Mesendoderm (in vitro differentiated cells): ENCODE measurements around the gene C5orf63.

ENCODE experiments used
- DNase-seq: peaks from one replicate; pipeline ENCODE4 v3.0.0; 2013
- H2AK5ac ChIP-seq: 2 replicates; pipeline ENCODE4 v1.6.1; 2013; ENCODE audit warnings: low read length, inconsistent platforms
- H2BK120ac ChIP-seq: 2 replicates; pipeline ENCODE4 v1.6.1; 2013; ENCODE audit warnings: low read depth, mild to moderate bottlenecking, low read length, moderate library complexity, mixed read lengths
- H2BK15ac ChIP-seq: replicated peaks from 2 replicates; pipeline ENCODE4 v1.6.1; 2013; ENCODE audit warnings: low read depth, mild to moderate bottlenecking, moderate library complexity
- H2BK5ac ChIP-seq: 2 replicates; pipeline ENCODE4 v1.6.1; 2013; ENCODE audit warnings: low read length, inconsistent platforms
- H3K18ac ChIP-seq: 2 replicates; pipeline ENCODE4 v1.6.1; 2013; ENCODE audit warnings: mild to moderate bottlenecking, low read length, mixed read lengths
- H3K23ac ChIP-seq: one replicate; pipeline ENCODE4 v1.6.1; 2013; ENCODE audit warnings: low read length
- H3K27ac ChIP-seq: 2 replicates; pipeline ENCODE4 v1.5.1; 2013; ENCODE audit warnings: low read depth, mild to moderate bottlenecking, inconsistent platforms, low read length, moderate library complexity
- H3K27me3 ChIP-seq: 2 replicates; pipeline ENCODE4 v1.6.1; 2013; ENCODE audit warnings: low read length, control low read depth, mild to moderate bottlenecking, inconsistent platforms; ENCODE audit not compliant: insufficient read depth, poor library complexity
- H3K36me3 ChIP-seq: 2 replicates; pipeline ENCODE4 v1.6.1; 2013; ENCODE audit warnings: low read length, inconsistent platforms; ENCODE audit not compliant: control insufficient read depth, insufficient read depth
- H3K4ac ChIP-seq: one replicate; pipeline ENCODE4 v1.6.1; 2013; ENCODE audit warnings: low read depth, mild to moderate bottlenecking, low read length, moderate library complexity
- H3K4me1 ChIP-seq: 2 replicates; pipeline ENCODE4 v1.6.1; 2013; ENCODE audit warnings: low read depth, low read length, inconsistent platforms; ENCODE audit not compliant: control insufficient read depth
- H3K4me2 ChIP-seq: 2 replicates; pipeline ENCODE4 v1.6.1; 2013; ENCODE audit warnings: low read length
- H3K4me3 ChIP-seq: 2 replicates; pipeline ENCODE4 v1.5.1; 2013; ENCODE audit warnings: mild to moderate bottlenecking, low read length
- H3K56ac ChIP-seq: one replicate; pipeline ENCODE4 v1.6.1; 2013; ENCODE audit warnings: low read length
- H3K79me1 ChIP-seq: 2 replicates; pipeline ENCODE4 v1.6.1; 2013; ENCODE audit warnings: low read length, inconsistent platforms
- H3K79me2 ChIP-seq: 2 replicates; pipeline ENCODE4 v1.6.1; 2013; ENCODE audit warnings: mild to moderate bottlenecking, low read length; ENCODE audit not compliant: control insufficient read depth, insufficient read depth
- H3K9ac ChIP-seq: 2 replicates; pipeline ENCODE4 v1.6.1; 2013; ENCODE audit warnings: low read length, inconsistent platforms
- H4K5ac ChIP-seq: one replicate; pipeline ENCODE4 v1.6.1; 2013; ENCODE audit warnings: low read length
- H4K8ac ChIP-seq: one replicate; pipeline ENCODE4 v1.6.1; 2013; ENCODE audit warnings: low read depth, mild to moderate bottlenecking, control low read depth, low read length, moderate library complexity
- WGBS: extraction: QIAGEN DNeasy Blood & Tissue Kit; methylation state at CpG from one replicate; pipeline ENCODE4 v1.1.7; 2013; ENCODE audit warnings: low lambda C conversion rate, missing lambda C conversion rate; ENCODE audit not compliant: insufficient coverage; ENCODE audit errors: extremely low coverage; 5-methylcytosine and 5-hydroxymethylcytosine counted together

C5orf63 gene

DNA sequence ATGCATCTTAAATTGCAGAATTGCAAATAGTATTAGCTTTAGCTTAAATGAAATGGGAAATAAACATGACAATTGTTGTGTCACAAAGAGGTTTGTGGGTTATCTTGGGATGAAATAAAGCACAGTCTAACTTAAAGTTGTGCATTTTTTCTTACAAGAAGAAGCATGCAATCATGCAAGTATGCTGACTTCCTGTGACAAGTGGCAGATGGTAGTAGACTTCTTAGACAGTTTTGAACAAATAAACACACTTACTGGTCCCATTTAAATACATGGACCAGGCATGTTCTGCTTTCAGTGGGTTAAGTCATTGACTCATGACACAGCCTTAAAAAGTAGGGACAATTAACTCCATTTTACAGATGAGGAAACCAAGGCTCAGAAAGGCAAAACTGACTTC, 15.9 kb upstream of the C5orf63 start:
- Histone ChIP-seq H3K4me1 (no peaks in the 10 kb centered on the region), H3K56ac (no peak overlapping the region), H3K27ac (no peak overlapping the region), H4K8ac (no peak overlapping the region), H2BK120ac (no peak overlapping the region), H3K27me3 (no peaks in the 10 kb centered on the region), H3K79me2 (no peaks in the 10 kb centered on the region), H3K9ac (no peak overlapping the region), H4K5ac (no peak overlapping the region), H2AK5ac (no peak overlapping the region), H3K36me3 (no peaks in the 10 kb centered on the region), H3K18ac (no peak overlapping the region), H3K23ac (no peak overlapping the region), H3K4me2 (no peak overlapping the region), H2BK15ac (no peak overlapping the region), H3K79me1 (no peaks in the 10 kb centered on the region), H2BK5ac (no peak overlapping the region), H3K4ac (no peak overlapping the region), H3K4me3 (no peak overlapping the region)
- no peak for DNase-seq

DNA sequence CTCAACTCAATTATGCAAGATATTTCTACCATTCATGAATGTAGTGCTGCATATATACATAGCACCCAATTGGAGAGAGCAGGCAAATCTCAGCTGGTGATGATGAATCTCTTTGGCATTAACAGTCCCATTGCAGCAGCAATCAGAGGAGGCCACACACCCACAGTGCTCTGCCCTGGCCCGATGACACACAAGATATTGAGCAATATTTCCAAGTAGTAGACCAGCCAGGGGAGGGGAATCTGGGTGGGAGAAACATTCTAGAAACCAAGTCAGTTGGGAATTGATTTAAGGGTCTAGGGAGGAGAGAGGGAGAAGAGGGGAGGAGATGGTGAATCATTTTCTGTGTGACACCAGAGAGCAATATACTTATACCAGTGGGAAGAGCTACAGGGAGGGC, 14.9 kb upstream of the C5orf63 start:
- no peak for DNase-seq
- no CpG with 5 or more reads among the region's 1 CpG for WGBS

DNA sequence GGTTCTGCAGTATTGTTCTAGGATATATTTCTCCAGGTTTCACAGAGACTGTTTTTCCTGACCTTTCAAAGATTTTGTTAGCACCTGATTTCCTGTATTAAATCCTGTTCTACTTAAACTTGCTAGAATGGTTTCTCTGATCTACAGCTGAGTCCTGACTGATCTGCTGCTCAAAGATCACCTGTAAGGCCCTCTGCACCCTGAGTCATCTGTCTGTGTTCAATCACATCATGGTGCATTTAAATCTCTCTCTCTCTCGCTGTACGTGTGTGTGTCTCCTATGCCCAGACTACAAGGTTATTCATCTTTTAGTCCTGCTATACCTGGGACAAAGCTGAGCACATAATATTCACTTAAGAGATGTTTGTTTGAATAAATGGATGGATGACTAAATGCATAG, 13.3 kb upstream of the C5orf63 start:
- Histone ChIP-seq H3K79me2 (no peaks in the 10 kb centered on the region), H3K4ac (no peak overlapping the region), H3K4me1 (no peaks in the 10 kb centered on the region), H2AK5ac (no peak overlapping the region), H3K23ac (no peak overlapping the region), H3K4me3 (no peak overlapping the region), H3K9ac (no peak overlapping the region), H3K27ac (no peak overlapping the region), H3K79me1 (no peaks in the 10 kb centered on the region), H2BK5ac (no peak overlapping the region), H3K4me2 (no peak overlapping the region), H2BK120ac (no peak overlapping the region), H3K27me3 (no peaks in the 10 kb centered on the region), H2BK15ac (no peak overlapping the region), H3K36me3 (no peaks in the 10 kb centered on the region), H3K56ac (no peak overlapping the region), H4K5ac (no peak overlapping the region), H4K8ac (no peak overlapping the region), H3K18ac (no peak overlapping the region)
- no peak for DNase-seq
- no CpG with 5 or more reads among the region's 2 CpGs for WGBS

More for the DNA sequence above, 14.9 kb upstream of the C5orf63 start:
- H3K9ac ChIP-seq = no peak overlapping the region
- no peak overlapping the region for H3K56ac ChIP-seq
- no peak overlapping the region for H4K8ac ChIP-seq
- H3K4me3 ChIP-seq = no peak overlapping the region
- H3K4me2 ChIP-seq = no peak overlapping the region
- H3K27ac ChIP-seq = no peak overlapping the region
- no peak overlapping the region for H4K5ac ChIP-seq
- no peak overlapping the region for H3K18ac ChIP-seq
- no peaks in the 10 kb centered on the region for H3K79me1 ChIP-seq
- no peak overlapping the region for H3K4ac ChIP-seq
- no peaks in the 10 kb centered on the region for H3K79me2 ChIP-seq
- H2BK5ac ChIP-seq = no peak overlapping the region
- no peaks in the 10 kb centered on the region for H3K4me1 ChIP-seq
- no peaks in the 10 kb centered on the region for H3K36me3 ChIP-seq
- no peaks in the 10 kb centered on the region for H3K27me3 ChIP-seq
- no peak overlapping the region for H2AK5ac ChIP-seq
- H3K23ac ChIP-seq = no peak overlapping the region
- no peak overlapping the region for H2BK120ac ChIP-seq
- H2BK15ac ChIP-seq = no peak overlapping the region

DNA sequence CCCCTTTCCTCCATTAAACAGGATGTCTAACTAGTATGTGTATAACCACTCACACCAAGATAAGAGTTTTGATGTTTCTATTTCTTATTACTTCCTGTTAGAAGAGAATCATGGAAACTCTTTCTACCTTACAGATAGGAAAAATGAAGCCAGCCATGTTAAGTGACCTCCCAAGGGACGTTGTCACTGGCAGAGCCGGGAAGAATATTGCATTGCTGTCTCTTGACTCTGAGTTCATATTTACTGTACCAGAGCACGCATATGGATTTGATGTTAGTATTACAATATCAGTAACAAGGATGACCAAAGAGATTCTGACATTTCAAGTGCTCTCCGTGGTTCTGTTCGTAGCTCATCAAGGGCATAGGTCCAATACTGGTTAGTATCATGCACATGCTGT, 12.5 kb upstream of the C5orf63 start:
- Histone ChIP-seq H3K79me2 (no peaks in the 10 kb centered on the region), H4K8ac (no peak overlapping the region), H3K4me1 (peaks cover 2% of the 10 kb centered on the region), H3K56ac (no peak overlapping the region), H2BK120ac (no peak overlapping the region), H2AK5ac (no peak overlapping the region), H3K27me3 (no peaks in the 10 kb centered on the region), H3K27ac (no peak overlapping the region), H3K9ac (no peak overlapping the region), H4K5ac (no peak overlapping the region), H3K36me3 (no peaks in the 10 kb centered on the region), H2BK15ac (no peak overlapping the region), H2BK5ac (no peak overlapping the region), H3K4me2 (no peak overlapping the region), H3K79me1 (no peaks in the 10 kb centered on the region), H3K23ac (no peak overlapping the region), H3K18ac (no peak overlapping the region), H3K4me3 (no peak overlapping the region), H3K4ac (no peak overlapping the region)
- WGBS = no CpG with 5 or more reads among the region's 5 CpGs
- DNase-seq = no peak

DNA sequence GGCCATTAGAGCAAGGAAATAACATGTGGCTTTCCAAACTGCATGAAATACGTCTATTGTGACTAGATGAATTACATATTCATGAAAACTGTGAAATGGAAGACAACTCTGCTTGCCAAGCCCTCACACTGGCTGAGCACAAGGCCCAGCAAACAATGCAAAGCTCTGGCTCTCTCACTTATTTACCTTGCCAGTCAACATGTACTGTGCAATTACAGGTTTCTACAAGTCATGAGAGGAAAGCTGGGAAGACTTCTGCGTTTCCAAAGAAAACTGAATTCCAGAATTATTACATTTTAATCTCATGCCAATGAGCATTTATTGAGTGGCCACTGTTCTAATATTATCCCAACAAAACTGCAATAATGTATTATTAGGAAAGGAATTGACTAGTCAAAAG, 12.1 kb upstream of the C5orf63 start:
- peaks cover 6% of the 10 kb centered on the region for H3K4me1 ChIP-seq
- H3K4me3 ChIP-seq = no peak overlapping the region
- no peak overlapping the region for H2BK120ac ChIP-seq
- H3K9ac ChIP-seq = no peak overlapping the region
- H3K27me3 ChIP-seq = no peaks in the 10 kb centered on the region
- H3K27ac ChIP-seq = no peak overlapping the region
- H3K79me1 ChIP-seq = no peaks in the 10 kb centered on the region
- WGBS = no CpG with 5 or more reads among the region's 2 CpGs
- no peak overlapping the region for H3K23ac ChIP-seq
- H3K56ac ChIP-seq = no peak overlapping the region
- no peak overlapping the region for H3K18ac ChIP-seq
- H2BK15ac ChIP-seq = no peak overlapping the region
- H4K8ac ChIP-seq = no peak overlapping the region
- no peaks in the 10 kb centered on the region for H3K36me3 ChIP-seq
- no peak overlapping the region for H2AK5ac ChIP-seq
- H2BK5ac ChIP-seq = no peak overlapping the region
- no peak overlapping the region for H3K4ac ChIP-seq
- H3K79me2 ChIP-seq = no peaks in the 10 kb centered on the region
- no peak for DNase-seq
- no peak overlapping the region for H4K5ac ChIP-seq
- no peak overlapping the region for H3K4me2 ChIP-seq

DNA sequence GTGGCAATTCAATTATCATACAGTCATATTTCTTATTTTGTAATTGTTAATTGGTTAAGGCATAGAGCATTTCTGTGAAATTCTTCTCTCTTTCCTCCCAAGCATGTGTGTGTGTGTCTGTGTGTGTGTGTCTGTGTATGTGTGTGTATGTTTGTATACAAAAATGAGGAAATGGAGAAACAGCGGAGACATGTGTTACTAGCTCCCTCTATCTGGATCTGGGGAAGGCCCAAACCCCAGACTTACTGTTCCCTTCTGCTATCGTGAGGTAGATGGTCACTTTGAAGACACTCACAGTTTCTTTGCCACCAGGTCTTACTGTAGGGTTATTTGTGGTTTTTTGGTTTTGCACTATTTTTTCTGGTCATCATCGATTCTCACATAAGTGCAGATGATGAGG, 11.4 kb upstream of the C5orf63 start:
- Histone ChIP-seq H3K27ac (no peak overlapping the region), H3K4me3 (no peak overlapping the region), H2AK5ac (no peak overlapping the region), H3K4ac (no peak overlapping the region), H3K36me3 (no peaks in the 10 kb centered on the region), H3K4me1 (peaks cover 7% of the 10 kb centered on the region), H3K4me2 (no peak overlapping the region), H3K18ac (no peak overlapping the region), H3K27me3 (no peaks in the 10 kb centered on the region), H2BK5ac (no peak overlapping the region), H3K23ac (no peak overlapping the region), H3K79me1 (no peaks in the 10 kb centered on the region), H3K79me2 (no peaks in the 10 kb centered on the region), H4K5ac (no peak overlapping the region), H2BK15ac (no peak overlapping the region), H2BK120ac (no peak overlapping the region), H3K56ac (no peak overlapping the region), H3K9ac (no peak overlapping the region), H4K8ac (no peak overlapping the region)
- WGBS = no CpG with 5 or more reads among the region's 3 CpGs
- DNase-seq = no peak
